Esophagus squamous epithelium (tissue), 4 donors: Measurements from ENCODE around the gene SPOPL.

Source experiments
- POLR2A ChIP-seq, 4 donors: fragments of 450-650 bp; IDR thresholded peaks; one replicate each; pipeline ENCODE4 v1.6.1; 2017; ENCODE audit warnings: antibody characterized with exemption in 4 of 4, mild to moderate bottlenecking in 4 of 4, moderate library complexity in 3 of 4
- TF ChIP-seq, protein P1 (sequence below), 6 experiments: fragments of 450-650 bp in 4 of 6; fragments of 200-600 bp in 2 of 6; sonication (generic) in 2 of 6; IDR thresholded peaks; one replicate each; pipeline ENCODE4 v1.5.1; 2016 to 2019; ENCODE audit warnings: antibody characterized with exemption in 6 of 6, mild to moderate bottlenecking in 4 of 6, moderate library complexity in 4 of 6

DNA sequence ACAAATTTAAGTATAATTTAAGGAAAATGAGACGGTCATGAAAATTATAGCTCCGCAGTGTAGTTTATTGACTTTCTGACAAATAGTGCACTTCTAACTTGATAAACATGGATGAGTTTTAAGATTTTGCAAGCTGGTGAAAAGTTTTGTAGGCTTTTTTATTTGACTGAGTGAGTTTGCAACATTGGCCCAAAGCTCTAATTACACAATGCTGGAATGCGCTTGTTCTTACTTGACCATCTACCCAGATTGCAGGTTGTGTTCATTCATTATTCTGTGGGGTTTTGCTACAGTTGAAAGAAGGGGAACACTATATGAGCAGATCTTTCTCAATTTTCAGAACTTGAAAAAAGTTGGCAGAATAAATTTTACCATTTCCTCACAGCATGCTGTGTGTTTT is 13.5 kb downstream of the SPOPL start:
- TF ChIP-seq, protein P1, sequence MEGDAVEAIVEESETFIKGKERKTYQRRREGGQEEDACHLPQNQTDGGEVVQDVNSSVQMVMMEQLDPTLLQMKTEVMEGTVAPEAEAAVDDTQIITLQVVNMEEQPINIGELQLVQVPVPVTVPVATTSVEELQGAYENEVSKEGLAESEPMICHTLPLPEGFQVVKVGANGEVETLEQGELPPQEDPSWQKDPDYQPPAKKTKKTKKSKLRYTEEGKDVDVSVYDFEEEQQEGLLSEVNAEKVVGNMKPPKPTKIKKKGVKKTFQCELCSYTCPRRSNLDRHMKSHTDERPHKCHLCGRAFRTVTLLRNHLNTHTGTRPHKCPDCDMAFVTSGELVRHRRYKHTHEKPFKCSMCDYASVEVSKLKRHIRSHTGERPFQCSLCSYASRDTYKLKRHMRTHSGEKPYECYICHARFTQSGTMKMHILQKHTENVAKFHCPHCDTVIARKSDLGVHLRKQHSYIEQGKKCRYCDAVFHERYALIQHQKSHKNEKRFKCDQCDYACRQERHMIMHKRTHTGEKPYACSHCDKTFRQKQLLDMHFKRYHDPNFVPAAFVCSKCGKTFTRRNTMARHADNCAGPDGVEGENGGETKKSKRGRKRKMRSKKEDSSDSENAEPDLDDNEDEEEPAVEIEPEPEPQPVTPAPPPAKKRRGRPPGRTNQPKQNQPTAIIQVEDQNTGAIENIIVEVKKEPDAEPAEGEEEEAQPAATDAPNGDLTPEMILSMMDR (IDR thresholded peaks at IDR 0.05): no peak
- TF ChIP-seq POLR2A (IDR thresholded peaks at IDR 0.05): no peak
